ENCODE results near the gene TRIM17. TPM values are rescaled to one million over a fixed set of nuclear protein-coding genes. Genes with fewer than 3 reads are reported as not detected.

TRIM17 gene
- total and polyA plus RNA-seq, 2 experiments from 2014 or later = 0.86 to 1.1 TPM

GRCh38 chr1:228369608-228370438 is 46.8 kb downstream of the TRIM17 start (continued):
- TF ChIP-seq, protein P1, sequence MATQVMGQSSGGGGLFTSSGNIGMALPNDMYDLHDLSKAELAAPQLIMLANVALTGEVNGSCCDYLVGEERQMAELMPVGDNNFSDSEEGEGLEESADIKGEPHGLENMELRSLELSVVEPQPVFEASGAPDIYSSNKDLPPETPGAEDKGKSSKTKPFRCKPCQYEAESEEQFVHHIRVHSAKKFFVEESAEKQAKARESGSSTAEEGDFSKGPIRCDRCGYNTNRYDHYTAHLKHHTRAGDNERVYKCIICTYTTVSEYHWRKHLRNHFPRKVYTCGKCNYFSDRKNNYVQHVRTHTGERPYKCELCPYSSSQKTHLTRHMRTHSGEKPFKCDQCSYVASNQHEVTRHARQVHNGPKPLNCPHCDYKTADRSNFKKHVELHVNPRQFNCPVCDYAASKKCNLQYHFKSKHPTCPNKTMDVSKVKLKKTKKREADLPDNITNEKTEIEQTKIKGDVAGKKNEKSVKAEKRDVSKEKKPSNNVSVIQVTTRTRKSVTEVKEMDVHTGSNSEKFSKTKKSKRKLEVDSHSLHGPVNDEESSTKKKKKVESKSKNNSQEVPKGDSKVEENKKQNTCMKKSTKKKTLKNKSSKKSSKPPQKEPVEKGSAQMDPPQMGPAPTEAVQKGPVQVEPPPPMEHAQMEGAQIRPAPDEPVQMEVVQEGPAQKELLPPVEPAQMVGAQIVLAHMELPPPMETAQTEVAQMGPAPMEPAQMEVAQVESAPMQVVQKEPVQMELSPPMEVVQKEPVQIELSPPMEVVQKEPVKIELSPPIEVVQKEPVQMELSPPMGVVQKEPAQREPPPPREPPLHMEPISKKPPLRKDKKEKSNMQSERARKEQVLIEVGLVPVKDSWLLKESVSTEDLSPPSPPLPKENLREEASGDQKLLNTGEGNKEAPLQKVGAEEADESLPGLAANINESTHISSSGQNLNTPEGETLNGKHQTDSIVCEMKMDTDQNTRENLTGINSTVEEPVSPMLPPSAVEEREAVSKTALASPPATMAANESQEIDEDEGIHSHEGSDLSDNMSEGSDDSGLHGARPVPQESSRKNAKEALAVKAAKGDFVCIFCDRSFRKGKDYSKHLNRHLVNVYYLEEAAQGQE (IDR thresholded peaks at IDR 0.05; ENCODE audit: unreplicated experiment) = no peak
- TF ChIP-seq CTCF (conservative IDR thresholded peaks at IDR 0.05; ENCODE audit: low read depth in 2 of 2) (no peak), POLR2AphosphoS5 (IDR thresholded peaks at IDR 0.05; ENCODE audit: low read depth) (no peak), NANOG (IDR thresholded peaks at IDR 0.05; ENCODE audit: borderline replicate concordance) (no peak), STAT1 (IDR thresholded peaks at IDR 0.05; ENCODE audit: unreplicated experiment) (no peak), CREB1 (CRISPR knock-in tag; IDR thresholded peaks at IDR 0.05; ENCODE audit: low read depth) (no peak), ZNF114 (CRISPR knock-in tag; IDR thresholded peaks at IDR 0.05) (no peak)

- Histone ChIP-seq H3K27me3 (ENCODE audit: insufficient read depth) (no peaks in the 10 kb centered on the region), H3K79me2 (replicated peaks; ENCODE audit: insufficient read depth) (no peaks in the 10 kb centered on the region)
- TF ChIP-seq ZNF462 (CRISPR knock-in tag; IDR thresholded peaks at IDR 0.05) (no peak), ZNF331 (CRISPR knock-in tag; IDR thresholded peaks at IDR 0.05; ENCODE audit: low read depth) (no peak), EZH2 (IDR thresholded peaks at IDR 0.05; ENCODE audit: low read depth, unreplicated experiment) (no peak), JUNB (IDR thresholded peaks at IDR 0.05; ENCODE audit: unreplicated experiment) (no peak)
These were observed 47.7 kb downstream of the TRIM17 start for GRCh38 chr1:228368801-228369607.

More at GRCh38 chr1:228368801-228369607, 47.7 kb downstream of the TRIM17 start:
- H4K20me1 ChIP-seq (replicated peaks; ENCODE audit: insufficient read depth) = no peaks in the 10 kb centered on the region
- no peaks in the 10 kb centered on the region for H3F3A ChIP-seq (replicated peaks; ENCODE audit: low read depth)
- Mint-ChIP-seq H3K27me3 (ENCODE audit: insufficient read depth, low read depth, poor library complexity) (peaks cover 5% of the 10 kb centered on the region), H3K9me3 (no peaks in the 10 kb centered on the region), H3K27ac (no peak overlapping the region), H3K4me3 (no peak overlapping the region), H3K36me3 (ENCODE audit: low read depth) (no peaks in the 10 kb centered on the region), H3K4me1 (peaks cover 5% of the 10 kb centered on the region; the same call in 1 of the 3 replicates)
- H3K4me3 ChIP-seq = no peak overlapping the region
- H3K9me2 ChIP-seq (ENCODE audit: insufficient read depth) = no peaks in the 10 kb centered on the region
- H3K36me3 ChIP-seq (ENCODE audit: insufficient read depth) = no peaks in the 10 kb centered on the region
- no peaks in the 10 kb centered on the region for H3K4me1 ChIP-seq (ENCODE audit: insufficient read depth)
- no peak for ATAC-seq
- DNase-seq (ENCODE audit: low spot score) = no peak
- H2AFZ ChIP-seq = no peak overlapping the region
- no peak overlapping the region for H3K27ac ChIP-seq (ENCODE audit: low read depth)
- H3K4me2 ChIP-seq = no peak overlapping the region
